Measurements from ENCODE around the gene SUGP1. TPM values are rescaled to one million over a fixed set of nuclear protein-coding genes. Genes with fewer than 3 reads are reported as not detected.

SUGP1 gene
- total and polyA plus RNA-seq, 2 of the 13 experiments (the other 11 are each of a cell fraction or from before 2014, with no cell fraction given): 21.6 to 25.9 TPM

DNA sequence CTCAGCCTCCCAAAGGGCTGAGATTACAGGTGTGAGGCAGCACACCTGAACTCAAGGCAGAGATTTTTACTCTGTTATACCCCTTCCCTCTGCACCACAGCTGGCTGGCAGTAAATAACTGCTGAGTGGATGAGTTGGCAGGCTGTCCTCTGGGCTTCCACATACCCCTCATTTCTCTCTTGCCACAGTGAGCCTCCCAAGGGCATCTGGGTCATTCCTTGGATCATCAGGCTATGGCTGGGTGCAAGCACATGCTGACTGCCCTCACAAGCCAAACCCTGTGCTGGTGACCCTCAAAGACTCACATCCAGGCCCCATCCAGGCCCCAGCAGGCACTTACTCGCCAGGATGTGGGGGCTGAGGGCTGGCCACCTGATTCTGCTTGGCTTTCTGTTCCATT, 4.2 kb downstream of the SUGP1 start:
- Histone ChIP-seq H3K36me3 (replicated peaks in 1 of 2; ENCODE audit: control insufficient read depth in 1 of 2, insufficient read depth in 2 of 2, low read length in 2 of 2) (peaks cover 13 to 34% of the 10 kb centered on the region in 2 experiments; a peak in 4 of 5 replicates), H3K9me3 (ENCODE audit: low read length) (no peaks in the 10 kb centered on the region), H4K20me1 (ENCODE audit: insufficient read depth, low read length) (0 out of 2 replicates have a peak, but pooled peaks cover 3% of the 10 kb centered on the region), H3K4me1 (ENCODE audit: insufficient read depth, low read length) (peaks cover 16% of the 10 kb centered on the region), H3K79me2 (ENCODE audit: insufficient read depth, low read length) (peaks cover 21% of the 10 kb centered on the region), H3K9ac (ENCODE audit: insufficient read depth, low read depth, low read length) (no peak overlapping the region), H3K4me3 (replicated peaks in 1 of 3; ENCODE audit: insufficient read depth in 1 of 3, low read depth in 2 of 3, low read length in 3 of 3) (no peak overlapping the region), H3K27me3 (ENCODE audit: control insufficient read depth in 1 of 2, insufficient read depth in 2 of 2, low read length in 2 of 2) (no peaks in the 10 kb centered on the region; a peak in 1 of 5 replicates), H3K4me2 (ENCODE audit: low read depth, low read length) (no peak overlapping the region), H3K27ac (ENCODE audit: extremely low read length, insufficient read depth, low read length) (no peak overlapping the region), H2AFZ (ENCODE audit: low read length) (no peak overlapping the region)
- WGBS (ENCODE audit: low lambda C conversion rate): 100% methylated on average over 1 of the region's 1 CpG
- BruUV-seq (replicated peaks): no TSS peak
- DNase-seq (ENCODE audit: low spot score): no peak
- no peak for TF ChIP-seq IKZF1 (IDR thresholded peaks at IDR 0.05)
- TF ChIP-seq ZFP36L2 (CRISPR knock-in tag; IDR thresholded peaks at IDR 0.05): no peak
- no peak for TF ChIP-seq YEATS4 (CRISPR knock-in tag; IDR thresholded peaks at IDR 0.05; ENCODE audit: borderline replicate concordance)
- no peak for TF ChIP-seq PCBP1 (IDR thresholded peaks at IDR 0.05; ENCODE audit: borderline replicate concordance, low read depth, low read length)
- TF ChIP-seq, protein P1, sequence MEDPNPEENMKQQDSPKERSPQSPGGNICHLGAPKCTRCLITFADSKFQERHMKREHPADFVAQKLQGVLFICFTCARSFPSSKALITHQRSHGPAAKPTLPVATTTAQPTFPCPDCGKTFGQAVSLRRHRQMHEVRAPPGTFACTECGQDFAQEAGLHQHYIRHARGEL (CRISPR knock-in tag; IDR thresholded peaks at IDR 0.05): no peak
- TF ChIP-seq ZNF563 (CRISPR knock-in tag; IDR thresholded peaks at IDR 0.05): no peak
- TF ChIP-seq TRIM24 (CRISPR knock-in tag; IDR thresholded peaks at IDR 0.05): no peak
- TF ChIP-seq TGIF2 (CRISPR knock-in tag; IDR thresholded peaks at IDR 0.05): no peak
- TF ChIP-seq ZSCAN9 (CRISPR knock-in tag; IDR thresholded peaks at IDR 0.05; ENCODE audit: borderline replicate concordance): no peak
- TF ChIP-seq PHF8 (CRISPR knock-in tag; IDR thresholded peaks at IDR 0.05): no peak
- no peak for TF ChIP-seq ZNF496 (CRISPR knock-in tag; IDR thresholded peaks at IDR 0.05; ENCODE audit: insufficient replicate concordance)
- no peak for TF ChIP-seq KDM5A (IDR thresholded peaks at IDR 0.05; ENCODE audit: borderline replicate concordance, low read length)
- no peak for TF ChIP-seq FOXO4 (CRISPR knock-in tag; conservative IDR thresholded peaks at IDR 0.05)
- no peak for TF ChIP-seq FOXP1 (IDR thresholded peaks at IDR 0.05)
- no peak for TF ChIP-seq FOXP1 (CRISPR knock-in tag; IDR thresholded peaks at IDR 0.05)
- TF ChIP-seq FOXK2 (IDR thresholded peaks at IDR 0.05): no peak
- intact Hi-C loops (cut with micrococcal nuclease; ENCODE audit: unreplicated experiment) (no loop called here), in situ Hi-C loops (cut with HindIII; ENCODE audit: extremely low pct_ligation_motif_present, low pct_unique_long_range_greater_than_20kb) (no loop called here)
- CTCF ChIA-PET (ENCODE audit: low intra/inter-chr PET ratio, low total read pairs): no interaction called here
- POLR2A ChIA-PET: no interaction called here
- no peak for FAIRE-seq
- no peak for ATAC-seq
